Measurements from ENCODE around the gene ZNF154. TPM values are rescaled to one million over a fixed set of nuclear protein-coding genes. Genes with fewer than 3 reads are reported as not detected.
A peak's percentile ranks its signal among the peaks of the same experiment; 100 is the strongest.

Gene ZNF154
- total and polyA plus RNA-seq, 2 experiments from 2014 or later: 5.1 to 10.1 TPM

GRCh38 chr19:57667228-57667627 lies 41.8 kb downstream of the ZNF154 start:
- DNase-seq (ENCODE audit: low spot score) (peak; percentile 49), ATAC-seq (peak; percentile 15)
- Histone ChIP-seq H4K20me1 (replicated peaks; ENCODE audit: insufficient read depth) (no peaks in the 10 kb centered on the region), H3K4me3 (no peak overlapping the region), H3K27me3 (ENCODE audit: insufficient read depth) (peaks cover 20% of the 10 kb centered on the region), H3F3A (replicated peaks; ENCODE audit: low read depth) (peaks cover 12% of the 10 kb centered on the region; the same call in 1 of the 2 replicates), H3K4me1 (ENCODE audit: insufficient read depth) (peaks cover 16% of the 10 kb centered on the region; the same call in 1 of the 2 replicates), H2AFZ (no peak overlapping the region), H3K4me2 (no peak overlapping the region), H3K9me2 (ENCODE audit: insufficient read depth) (no peaks in the 10 kb centered on the region), H3K27ac (ENCODE audit: low read depth) (no peak overlapping the region), H3K79me2 (replicated peaks; ENCODE audit: insufficient read depth) (no peaks in the 10 kb centered on the region), H3K36me3 (ENCODE audit: insufficient read depth) (no peaks in the 10 kb centered on the region)
- Mint-ChIP-seq H3K4me1 (peaks cover 13% of the 10 kb centered on the region; the same call in 2 of the 3 replicates), H3K36me3 (ENCODE audit: low read depth) (no peaks in the 10 kb centered on the region), H3K9me3 (no peaks in the 10 kb centered on the region), H3K27me3 (ENCODE audit: insufficient read depth, low read depth, poor library complexity) (peaks cover 14% of the 10 kb centered on the region), H3K27ac (no peak overlapping the region), H3K4me3 (no peak overlapping the region)
- no peak for TF ChIP-seq ZNF114 (CRISPR knock-in tag; IDR thresholded peaks at IDR 0.05)
- no peak for TF ChIP-seq ZNF462 (CRISPR knock-in tag; IDR thresholded peaks at IDR 0.05)
- peak; percentile 76 for TF ChIP-seq REST (IDR thresholded peaks at IDR 0.05; ENCODE audit: unreplicated experiment)

Measured in GM23338 (cell line).